GM19351 (cell line): ENCODE data around the gene ZPBP2.
A peak's percentile ranks its signal among the peaks of the same experiment; 100 is the strongest.
"Not testable (repeated sequence)": the region's sequence is repeated elsewhere in the genome, so short reads cannot be mapped to it uniquely, and the experiment has no call there.

ENCODE experiments used
- ATAC-seq: cut with Tn5 transposase; IDR thresholded peaks from one replicate; pipeline ENCODE4 v1.9.1; 2021; ENCODE audit warnings: mild to moderate bottlenecking, moderate library complexity; ENCODE audit not compliant: unreplicated experiment

Gene ZPBP2

GRCh38 chr17:39854909-39855308 is 13.1 kb upstream of the ZPBP2 start:
- no peak for ATAC-seq

DNA sequence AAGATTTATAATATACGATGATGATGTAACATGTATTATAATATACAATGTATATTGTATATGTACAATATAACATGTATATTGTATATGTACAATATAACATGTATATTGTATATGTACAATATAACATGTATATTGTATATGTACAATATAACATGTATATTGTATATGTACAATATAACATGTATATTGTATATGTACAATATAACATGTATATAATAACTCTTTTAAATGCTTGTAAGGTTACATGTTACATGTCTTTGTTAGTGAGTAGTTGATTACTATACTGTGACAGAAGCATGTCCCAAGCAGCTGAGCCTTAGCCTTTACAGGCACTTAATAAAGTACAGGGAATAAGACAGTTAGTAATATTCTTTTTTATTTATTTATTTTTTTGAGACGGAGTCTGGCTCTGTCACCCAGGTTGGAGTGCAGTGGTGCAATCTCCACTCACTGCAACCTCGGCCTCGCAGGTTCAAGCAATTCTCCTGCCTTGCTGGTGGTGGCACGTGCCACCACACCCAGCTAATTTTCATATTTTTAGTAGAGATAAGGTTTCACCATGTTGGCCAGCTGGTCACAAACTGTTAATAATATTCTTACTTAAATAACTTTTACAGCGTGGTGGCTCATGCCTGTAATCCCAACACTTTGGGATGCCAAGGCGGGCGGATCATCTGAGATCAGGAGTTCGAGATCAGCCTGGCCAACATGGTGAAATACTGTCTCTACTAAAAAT is 11.9 kb upstream of the ZPBP2 start:
- not testable (repeated sequence) for ATAC-seq

DNA sequence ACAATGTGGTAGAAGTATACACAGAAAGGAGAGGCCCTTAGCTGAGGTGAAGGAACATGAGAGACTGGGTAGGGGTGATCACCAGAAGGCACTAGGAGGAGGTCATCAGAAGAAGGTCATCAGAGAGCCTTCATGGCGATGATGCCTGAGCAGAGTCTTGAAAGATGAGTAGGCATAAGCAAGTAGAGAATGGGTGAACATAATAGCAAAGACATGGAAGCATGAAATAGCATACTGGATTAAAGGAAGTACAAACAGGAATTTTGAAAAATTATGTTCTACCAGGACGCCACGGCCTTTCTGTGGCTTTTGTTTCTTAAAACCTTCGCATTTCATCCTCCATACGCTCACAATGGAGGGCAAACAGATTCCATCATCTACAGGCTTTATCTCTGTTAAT is 6.8 kb upstream of the ZPBP2 start:
- no peak for ATAC-seq

- ATAC-seq = no peak
Observed at GRCh38 chr17:39863244-39863917, 4.6 kb upstream of the ZPBP2 start.

DNA sequence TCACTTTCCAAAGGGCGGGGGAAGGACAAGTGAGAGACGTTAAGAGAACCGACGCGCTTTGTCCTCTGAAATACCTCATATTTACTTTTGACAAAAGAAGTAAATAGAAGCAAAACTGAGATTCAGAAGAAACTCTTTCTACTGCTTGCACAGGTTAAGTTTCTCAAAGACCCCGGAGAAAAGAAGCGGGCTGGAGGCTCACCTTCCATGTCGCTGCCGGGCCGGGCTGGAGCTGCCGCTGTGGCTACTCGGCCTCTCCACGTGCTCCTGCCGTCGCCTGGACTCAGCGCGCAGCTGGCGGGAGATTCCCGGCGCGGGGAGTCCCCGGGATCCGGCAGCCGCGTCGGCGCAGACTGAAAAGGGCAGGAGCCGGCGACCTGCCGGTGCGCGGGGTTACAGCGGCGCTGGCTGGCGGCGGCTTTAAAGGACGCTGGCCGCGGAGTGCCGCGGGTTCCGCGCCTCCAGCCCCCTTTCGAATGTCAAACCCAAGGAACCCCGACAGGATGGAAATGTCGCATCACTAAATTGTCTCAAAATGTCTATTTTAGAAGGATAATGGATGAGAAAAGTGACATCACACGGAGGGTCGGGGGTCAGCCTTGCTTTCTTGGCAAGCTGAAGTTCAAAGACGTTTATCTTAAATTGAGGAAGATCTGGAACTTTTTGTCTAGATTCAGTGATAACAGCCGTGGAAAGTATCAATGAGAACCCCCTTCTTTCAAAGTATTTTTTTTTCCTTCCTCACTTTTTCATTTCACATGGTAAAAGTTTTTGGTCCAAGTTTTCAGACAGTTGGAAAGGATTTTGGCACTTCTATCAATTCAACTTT is 3.9 kb upstream of the ZPBP2 start, which contains the start of gene IKZF3:
Gene IKZF3 (minus strand): TSS at position 395 of the 829 bp plus-strand sequence. CDS start 186 bp downstream, at position 209.
- no peak for ATAC-seq

DNA sequence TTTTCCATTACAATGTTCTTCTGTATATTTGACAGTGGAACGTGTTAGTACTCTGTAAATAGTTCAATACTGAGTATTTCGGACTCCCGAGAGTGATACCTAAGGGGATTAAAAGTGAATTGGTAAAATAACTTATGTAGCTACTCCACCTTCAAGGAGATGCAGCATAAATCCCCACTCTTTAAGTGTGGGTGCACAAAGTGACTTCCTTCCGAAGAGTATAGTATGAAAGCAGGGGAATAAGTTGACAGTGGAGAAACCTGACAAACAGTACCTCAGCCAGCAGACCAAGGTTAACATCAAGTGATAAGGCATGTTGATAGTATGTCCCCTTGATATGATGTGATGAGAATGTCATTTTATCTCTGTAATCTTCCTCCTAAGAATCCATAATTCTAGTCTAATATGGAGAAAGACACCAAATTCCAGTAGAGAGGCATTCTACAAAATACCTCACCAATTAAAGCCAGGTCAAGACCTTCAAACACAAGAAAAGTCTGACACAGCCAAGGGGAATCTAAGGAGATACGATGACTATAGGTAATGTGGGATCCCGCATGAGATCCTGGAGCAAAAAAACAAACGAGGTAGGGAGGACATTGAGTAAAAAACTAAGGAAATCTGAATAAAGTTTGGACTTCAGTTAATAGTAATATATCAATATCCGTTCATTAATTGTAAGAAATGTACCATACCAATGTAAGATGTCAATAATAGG is 1.8 kb upstream of the ZPBP2 start:
- no peak for ATAC-seq

- peak; percentile 70 for ATAC-seq
Observed at GRCh38 chr17:39867084-39867879, 720 bp upstream of the ZPBP2 start.

GRCh38 chr17:39868554-39868942 is 546 bp downstream of the ZPBP2 start:
- ATAC-seq = no peak

DNA sequence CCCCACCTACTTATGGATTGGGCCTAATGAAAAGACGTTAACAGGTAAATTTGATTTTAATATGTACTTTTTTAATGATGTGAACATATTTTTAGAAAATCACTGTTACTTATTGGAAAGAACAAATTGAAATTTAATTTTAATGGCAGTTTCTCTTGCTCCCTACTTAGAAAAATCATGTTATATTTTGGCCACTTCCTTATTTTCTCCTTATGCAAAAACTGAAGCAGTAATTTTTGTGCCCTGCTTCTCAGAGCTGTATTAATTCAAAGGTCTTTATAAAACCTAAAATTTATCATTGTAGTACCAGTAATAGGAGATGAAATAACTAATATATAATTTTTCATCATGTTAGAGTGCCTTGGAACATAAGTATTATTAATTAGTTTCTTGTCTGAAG is 2.8 kb downstream of the ZPBP2 start:
- ATAC-seq = no peak

DNA sequence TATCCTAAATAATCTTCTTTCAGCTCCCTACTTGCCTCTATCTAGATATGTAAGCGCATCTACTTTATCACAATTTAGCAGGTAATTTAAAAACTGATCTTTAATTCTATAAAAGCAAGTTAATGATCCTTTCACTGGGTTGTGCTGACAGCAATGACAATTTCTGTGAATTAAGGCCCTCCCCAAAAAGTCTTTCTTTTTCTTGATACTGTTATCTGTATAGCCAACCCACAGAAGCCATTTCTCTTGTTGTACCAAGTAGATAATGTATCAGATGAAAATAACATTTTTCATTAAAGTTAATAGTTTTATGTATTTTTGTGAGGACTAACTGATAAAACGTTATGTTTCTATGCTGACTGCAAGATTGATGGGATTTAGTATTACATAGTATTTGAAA is 3.8 kb downstream of the ZPBP2 start:
- ATAC-seq = no peak

DNA sequence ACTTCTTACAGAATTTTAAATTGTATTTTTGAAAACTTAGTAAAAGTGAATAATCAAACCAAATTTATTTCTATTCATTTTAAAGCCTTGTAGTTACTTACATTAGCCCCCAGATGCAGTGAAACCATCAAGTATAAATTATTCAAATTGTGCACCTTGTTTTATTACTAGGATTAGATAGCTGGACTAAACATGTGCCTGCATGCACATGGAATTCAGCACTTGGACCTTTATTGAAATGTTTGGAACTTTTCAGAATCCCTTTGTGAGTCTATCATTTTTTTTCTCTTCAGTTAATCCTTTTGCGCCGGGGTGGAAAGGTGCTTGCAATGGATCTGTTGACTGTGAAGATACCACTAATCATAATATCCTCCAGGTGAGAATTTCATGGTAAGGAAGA is 4.7 kb downstream of the ZPBP2 start:
- no peak for ATAC-seq

DNA sequence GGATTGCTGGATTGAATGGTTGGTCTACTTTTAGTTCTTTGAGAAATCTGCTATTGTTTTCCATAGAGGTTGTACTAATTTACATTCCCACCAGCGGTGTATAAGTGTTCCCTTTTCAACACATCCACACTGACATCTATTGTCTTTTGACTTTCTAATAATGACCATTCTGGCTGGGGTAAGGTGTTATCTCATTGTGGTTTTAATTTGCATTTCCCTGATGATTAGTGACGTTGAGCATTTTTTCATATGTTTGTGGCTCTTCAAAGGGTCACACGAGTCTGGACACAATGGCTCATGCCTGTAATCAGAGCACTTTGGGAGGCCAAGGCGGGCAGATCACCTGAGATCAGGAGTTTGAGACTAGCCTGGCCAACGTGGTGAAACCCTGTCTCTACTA is 18.1 kb downstream of the ZPBP2 start:
- ATAC-seq = not testable (repeated sequence)

DNA sequence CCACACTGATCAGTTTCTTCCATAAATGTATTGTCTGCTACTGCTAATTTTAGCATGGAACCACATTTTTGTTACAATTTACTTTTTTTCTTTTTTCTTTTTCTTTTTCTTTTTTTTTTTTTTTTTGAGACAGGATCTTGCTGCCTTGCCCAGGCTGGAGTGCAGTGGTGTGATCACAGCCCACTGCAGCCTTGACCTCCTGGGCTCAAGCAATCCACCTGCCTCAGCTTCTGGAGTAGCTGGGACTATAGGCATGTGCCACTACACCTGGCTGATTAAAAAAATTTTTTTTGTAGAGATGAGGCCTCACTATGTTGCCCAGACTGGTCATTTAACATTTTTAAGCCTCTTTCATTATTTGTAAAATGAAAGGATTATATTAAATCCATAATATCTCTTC is 19.1 kb downstream of the ZPBP2 start:
- no peak for ATAC-seq

GRCh38 chr17:39889200-39889599 is 21.2 kb downstream of the ZPBP2 start:
- ATAC-seq = no peak

DNA sequence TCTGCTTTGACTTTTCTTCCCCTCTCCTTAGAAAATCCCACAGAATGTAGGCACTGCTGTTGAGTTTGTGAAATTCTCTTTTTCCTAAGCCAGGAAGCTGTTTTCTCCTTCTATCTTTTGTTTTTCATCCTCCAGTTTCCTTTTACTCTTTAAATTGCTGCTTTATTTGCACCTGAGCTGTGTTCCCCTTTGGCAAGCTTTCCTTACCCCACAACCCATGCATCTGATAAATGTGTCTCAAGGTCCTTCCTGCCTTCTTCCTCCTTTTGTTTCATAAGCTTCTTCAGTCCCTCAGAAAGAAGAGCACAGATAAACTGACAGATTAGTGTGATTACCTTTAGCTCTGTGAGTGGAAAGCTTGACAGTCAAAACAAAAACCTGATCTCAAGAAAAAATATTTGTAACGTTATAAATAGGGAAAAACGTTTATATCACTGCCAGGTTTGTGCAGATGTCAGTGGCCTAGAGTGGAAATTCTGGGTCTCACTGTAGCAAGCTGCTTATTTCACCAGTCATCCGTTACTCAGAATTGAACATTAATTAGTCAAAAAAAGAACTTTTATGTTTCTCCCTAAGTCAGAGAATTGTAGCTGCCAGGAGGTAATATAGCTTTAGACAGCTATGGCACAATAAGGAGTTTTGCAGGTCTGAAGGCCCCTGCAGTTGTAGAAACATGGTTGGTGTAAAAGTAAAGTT is 26.8 kb downstream of the ZPBP2 start:
- no peak for ATAC-seq

- no peak for ATAC-seq
Observed at GRCh38 chr17:39898088-39898487, 30.1 kb downstream of the ZPBP2 start.

- no peak for ATAC-seq
Observed at GRCh38 chr17:39899215-39899614, 31.2 kb downstream of the ZPBP2 start.

DNA sequence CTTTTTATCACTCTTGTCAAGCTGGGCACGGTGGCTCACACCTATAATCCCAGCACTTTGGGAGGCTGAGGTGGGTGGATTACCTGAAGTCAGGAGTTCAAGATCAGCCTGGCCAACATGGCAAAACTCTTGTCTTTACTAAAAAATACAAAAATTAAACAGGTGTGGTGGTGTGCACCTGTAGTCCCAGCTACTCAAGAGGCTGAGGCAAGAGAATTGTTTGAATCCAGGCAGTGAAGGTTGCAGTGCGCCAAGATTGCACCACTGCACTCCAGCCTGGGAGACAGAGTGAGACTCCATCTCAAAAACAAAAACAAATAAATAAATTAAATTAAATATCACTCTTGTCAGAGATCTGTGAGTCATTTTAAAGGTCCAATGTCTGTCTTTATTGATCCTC is 34.0 kb downstream of the ZPBP2 start:
- ATAC-seq = not testable (repeated sequence)

DNA sequence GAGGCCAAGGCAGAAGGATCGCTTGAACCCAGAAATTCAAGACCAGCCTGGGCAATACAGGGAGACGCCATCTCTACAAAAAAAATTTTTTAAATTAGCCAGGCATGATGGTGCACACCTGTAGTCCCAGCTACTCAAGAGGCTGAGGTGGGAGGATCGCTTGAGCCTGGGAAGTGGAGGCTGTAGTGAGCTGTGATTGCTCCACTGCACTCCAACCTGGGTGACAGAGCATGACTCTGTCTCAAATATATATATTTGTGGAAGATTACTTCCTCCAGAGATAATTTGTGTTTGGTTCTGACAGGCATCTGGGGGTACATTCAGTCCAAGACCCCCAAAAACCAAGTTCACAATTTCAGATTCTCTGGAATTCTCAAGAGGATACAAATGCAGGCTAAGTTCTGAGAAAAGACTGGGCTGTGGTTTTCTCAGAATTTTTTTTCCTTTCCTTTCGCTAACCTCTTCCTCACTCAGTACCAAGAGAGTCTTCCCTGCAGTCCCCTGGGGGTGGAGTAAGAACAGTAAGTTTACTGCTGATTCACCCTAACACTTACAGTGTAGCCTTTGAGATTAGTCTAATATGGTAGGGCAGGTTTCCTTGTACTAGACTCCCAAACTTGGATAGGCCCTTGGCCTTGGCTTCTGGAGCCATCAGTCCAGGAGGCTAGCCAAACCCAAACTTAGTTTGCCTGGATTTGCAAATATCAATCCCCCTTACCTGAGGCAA is 35.3 kb downstream of the ZPBP2 start:
- no peak for ATAC-seq
